HEK293 (cell line): ENCODE measurements around the gene TULP1.
A peak's percentile ranks its signal among the peaks of the same experiment; 100 is the strongest.

ENCODE experiments used
- CTCF ChIA-PET: fragments of 350-600 bp; formaldehyde crosslinking; extraction: SDS; loops from one replicate; lab custom pipeline; 2021; ENCODE audit warnings: antibody characterized with exemption; lab: Yijun Ruan, JAX
- POLR2A ChIA-PET: fragments of 300-600 bp; formaldehyde crosslinking; extraction: SDS; loops from one replicate; lab custom pipeline; 2020; ENCODE audit warnings: antibody characterized with exemption, inconsistent platforms; lab: Yijun Ruan, JAX
- H3K27ac ChIP-seq: fragments of 200-500 bp; sonication (Bioruptor generic); 2 replicates; pipeline ENCODE4 v1.5.1; 2014; ENCODE audit warnings: low read depth, low read length, control low read depth, inconsistent platforms; ENCODE audit errors: extremely low read depth
- H3K36me3 ChIP-seq, 2 experiments: fragments of 200-500 bp in 1 of 2; sonication (Bioruptor generic) in 1 of 2; 1 replicate in 1 of 2; 2 replicates in 1 of 2; pipeline ENCODE4 v1.5.1; 2014 to 2017; ENCODE audit warnings: inconsistent platforms in 2 of 2, low read length in 2 of 2; ENCODE audit not compliant: control insufficient read depth in 2 of 2, insufficient read depth in 1 of 2
- H3K4me1 ChIP-seq: fragments of 200-500 bp; sonication (Bioruptor generic); 2 replicates; pipeline ENCODE4 v1.5.1; 2014; ENCODE audit warnings: mild to moderate bottlenecking, low read length, inconsistent platforms; ENCODE audit not compliant: control insufficient read depth, insufficient read depth
- H3K4me3 ChIP-seq: 2 replicates; pipeline ENCODE4 v1.5.1; 2011; ENCODE audit warnings: low read depth, mild to moderate bottlenecking, control low read depth, low read length, moderate library complexity
- H3K9me3 ChIP-seq: fragments of 200-500 bp; sonication (Bioruptor generic); 2 replicates; pipeline ENCODE4 v1.5.1; 2014; ENCODE audit warnings: low read depth, low read length, inconsistent platforms; ENCODE audit not compliant: control insufficient read depth, insufficient read depth
- BCL6B ChIP-seq: fragments of 450-650 bp; formaldehyde crosslinking; IDR thresholded peaks from 2 replicates; pipeline ENCODE4 v1.5.1; 2017; ENCODE audit warnings: missing biosample characterization, missing genetic modification characterization
- CTCF ChIP-seq: fragments of 450-650 bp; formaldehyde crosslinking; IDR thresholded peaks from 2 replicates; pipeline ENCODE4 v1.5.1; 2016; ENCODE audit warnings: missing biosample characterization, missing genetic modification characterization
- GLIS2 ChIP-seq: fragments of 450-650 bp; formaldehyde crosslinking; IDR thresholded peaks from 2 replicates; pipeline ENCODE4 v1.5.1; 2016; ENCODE audit warnings: missing biosample characterization, missing genetic modification characterization
- SP2 ChIP-seq: fragments of 450-650 bp; formaldehyde crosslinking; IDR thresholded peaks from 2 replicates; pipeline ENCODE4 v1.5.1; 2016; ENCODE audit warnings: missing biosample characterization, missing genetic modification characterization
- ZBTB48 ChIP-seq: fragments of 450-650 bp; formaldehyde crosslinking; IDR thresholded peaks from 2 replicates; pipeline ENCODE4 v1.5.1; 2016; ENCODE audit warnings: missing biosample characterization, missing genetic modification characterization
- ZFP69B ChIP-seq: fragments of 450-650 bp; formaldehyde crosslinking; IDR thresholded peaks from 2 replicates; pipeline ENCODE4 v1.5.1; 2016; ENCODE audit warnings: missing biosample characterization, missing genetic modification characterization
- ZNF114 ChIP-seq: fragments of 450-650 bp; formaldehyde crosslinking; IDR thresholded peaks from 2 replicates; pipeline ENCODE4 v1.5.0; 2017; ENCODE audit warnings: missing biosample characterization, missing genetic modification characterization
- ZNF266 ChIP-seq: fragments of 450-650 bp; formaldehyde crosslinking; IDR thresholded peaks from 2 replicates; pipeline ENCODE4 v1.5.1; 2016; ENCODE audit warnings: missing biosample characterization, missing genetic modification characterization, low read depth
- ZNF398 ChIP-seq: fragments of 450-650 bp; formaldehyde crosslinking; IDR thresholded peaks from 2 replicates; pipeline ENCODE4 v1.5.1; 2017; ENCODE audit warnings: missing biosample characterization, missing genetic modification characterization
- ZNF416 ChIP-seq: fragments of 450-650 bp; formaldehyde crosslinking; IDR thresholded peaks from 2 replicates; pipeline ENCODE4 v1.5.1; 2016; ENCODE audit warnings: missing biosample characterization, missing genetic modification characterization
- ZNF501 ChIP-seq: fragments of 450-650 bp; formaldehyde crosslinking; IDR thresholded peaks from 2 replicates; pipeline ENCODE4 v1.5.1; 2016; ENCODE audit warnings: missing biosample characterization, missing genetic modification characterization
- ZNF544 ChIP-seq: fragments of 450-650 bp; formaldehyde crosslinking; IDR thresholded peaks from 2 replicates; pipeline ENCODE4 v1.5.0; 2017; ENCODE audit warnings: missing biosample characterization, missing genetic modification characterization
- ZNF558 ChIP-seq: fragments of 450-650 bp; formaldehyde crosslinking; IDR thresholded peaks from 2 replicates; pipeline ENCODE4 v1.5.1; 2016; ENCODE audit warnings: missing biosample characterization, missing genetic modification characterization
- ZNF623 ChIP-seq: fragments of 450-650 bp; formaldehyde crosslinking; IDR thresholded peaks from 2 replicates; pipeline ENCODE4 v1.5.1; 2016; ENCODE audit warnings: missing biosample characterization, missing genetic modification characterization
- ZNF692 ChIP-seq: fragments of 450-650 bp; formaldehyde crosslinking; IDR thresholded peaks from 2 replicates; pipeline ENCODE4 v1.5.1; 2016; ENCODE audit warnings: missing biosample characterization, missing genetic modification characterization
- ZNF701 ChIP-seq: fragments of 450-650 bp; formaldehyde crosslinking; IDR thresholded peaks from 2 replicates; pipeline ENCODE4 v1.5.1; 2016; ENCODE audit warnings: missing biosample characterization, missing genetic modification characterization
- ZNF768 ChIP-seq: fragments of 450-650 bp; formaldehyde crosslinking; IDR thresholded peaks from 2 replicates; pipeline ENCODE4 v1.5.1; 2018; ENCODE audit warnings: missing biosample characterization, mild to moderate bottlenecking, missing genetic modification characterization
- ZNF837 ChIP-seq: fragments of 450-650 bp; formaldehyde crosslinking; IDR thresholded peaks from 2 replicates; pipeline ENCODE4 v1.5.1; 2016; ENCODE audit warnings: missing biosample characterization, missing genetic modification characterization
- ZSCAN16 ChIP-seq: fragments of 450-650 bp; formaldehyde crosslinking; IDR thresholded peaks from 2 replicates; pipeline ENCODE4 v1.5.1; 2016; ENCODE audit warnings: missing biosample characterization, missing genetic modification characterization
- TF ChIP-seq, protein P1 (sequence below): fragments of 450-650 bp; formaldehyde crosslinking; IDR thresholded peaks from 2 replicates; pipeline ENCODE4 v1.5.1; 2016; ENCODE audit warnings: missing biosample characterization, missing genetic modification characterization
- TF ChIP-seq, protein P2 (sequence below): fragments of 450-650 bp; formaldehyde crosslinking; IDR thresholded peaks from 2 replicates; pipeline ENCODE4 v1.5.1; 2016; ENCODE audit warnings: missing biosample characterization, missing genetic modification characterization
- TF ChIP-seq, protein P3 (sequence below): fragments of 450-650 bp; formaldehyde crosslinking; IDR thresholded peaks from 2 replicates; pipeline ENCODE4 v1.5.1; 2016; ENCODE audit warnings: missing biosample characterization, missing genetic modification characterization

The TULP1 gene

GRCh38 chr6:35487658-35488516 is 24.8 kb downstream of the TULP1 start:
- Histone ChIP-seq H3K9me3 (no peaks in the 10 kb centered on the region), H3K36me3 (peaks cover 0 to 7% of the 10 kb centered on the region in 2 experiments; a peak in 1 of 3 replicates), H3K4me3 (no peak overlapping the region), H3K27ac (peak overlapping the region; percentile 20; the same call in 1 of the 2 replicates), H3K4me1 (peaks cover 21% of the 10 kb centered on the region)
- ChIA-PET POLR2A (interaction anchor here (0.7 to 15.4 kb wide), 3 partner anchors 8 to 16 kb away, joined by 3 to 198 read pairs (median 20); partner anchors contain the start of genes RPL10A and TEAD3), CTCF (interaction anchor here (0.5 to 1.2 kb wide), 6 partner anchors 9 to 96 kb away, joined by 3 to 8 read pairs (median 4); partner anchors contain the start of gene TEAD3)
- TF ChIP-seq ZNF692 (tag by site-specific recombination), result peak; percentile 65
- TF ChIP-seq ZNF837 (tag by site-specific recombination), result no peak
- peak; percentile 75 for TF ChIP-seq SP2 (tag by site-specific recombination)
- peak; percentile 56; the same call in 1 of the 2 replicates for TF ChIP-seq ZNF398
- no peak for TF ChIP-seq ZNF501 (tag by site-specific recombination)
- no peak for TF ChIP-seq BCL6B (tag by site-specific recombination)
- TF ChIP-seq ZNF558 (tag by site-specific recombination), result no peak
- TF ChIP-seq, protein P1, sequence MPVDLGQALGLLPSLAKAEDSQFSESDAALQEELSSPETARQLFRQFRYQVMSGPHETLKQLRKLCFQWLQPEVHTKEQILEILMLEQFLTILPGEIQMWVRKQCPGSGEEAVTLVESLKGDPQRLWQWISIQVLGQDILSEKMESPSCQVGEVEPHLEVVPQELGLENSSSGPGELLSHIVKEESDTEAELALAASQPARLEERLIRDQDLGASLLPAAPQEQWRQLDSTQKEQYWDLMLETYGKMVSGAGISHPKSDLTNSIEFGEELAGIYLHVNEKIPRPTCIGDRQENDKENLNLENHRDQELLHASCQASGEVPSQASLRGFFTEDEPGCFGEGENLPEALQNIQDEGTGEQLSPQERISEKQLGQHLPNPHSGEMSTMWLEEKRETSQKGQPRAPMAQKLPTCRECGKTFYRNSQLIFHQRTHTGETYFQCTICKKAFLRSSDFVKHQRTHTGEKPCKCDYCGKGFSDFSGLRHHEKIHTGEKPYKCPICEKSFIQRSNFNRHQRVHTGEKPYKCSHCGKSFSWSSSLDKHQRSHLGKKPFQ (tag by site-specific recombination), result no peak
- TF ChIP-seq ZNF768, result 0 out of 2 replicates have a peak, but pooled peaks have one; percentile 21
- TF ChIP-seq, protein P2, sequence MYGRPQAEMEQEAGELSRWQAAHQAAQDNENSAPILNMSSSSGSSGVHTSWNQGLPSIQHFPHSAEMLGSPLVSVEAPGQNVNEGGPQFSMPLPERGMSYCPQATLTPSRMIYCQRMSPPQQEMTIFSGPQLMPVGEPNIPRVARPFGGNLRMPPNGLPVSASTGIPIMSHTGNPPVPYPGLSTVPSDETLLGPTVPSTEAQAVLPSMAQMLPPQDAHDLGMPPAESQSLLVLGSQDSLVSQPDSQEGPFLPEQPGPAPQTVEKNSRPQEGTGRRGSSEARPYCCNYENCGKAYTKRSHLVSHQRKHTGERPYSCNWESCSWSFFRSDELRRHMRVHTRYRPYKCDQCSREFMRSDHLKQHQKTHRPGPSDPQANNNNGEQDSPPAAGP (tag by site-specific recombination), result peak; percentile 46
- no peak for TF ChIP-seq ZNF623 (tag by site-specific recombination)
- TF ChIP-seq ZBTB48 (tag by site-specific recombination), result peak; percentile 92
- no peak for TF ChIP-seq ZNF544
- TF ChIP-seq ZNF416, result no peak
- TF ChIP-seq ZNF266, result no peak
- TF ChIP-seq ZSCAN16 (tag by site-specific recombination), result peak; percentile 93
- TF ChIP-seq GLIS2 (tag by site-specific recombination), result peak; percentile 61
- no peak for TF ChIP-seq ZNF701 (tag by site-specific recombination)
- no peak for TF ChIP-seq ZNF114 (tag by site-specific recombination)
- TF ChIP-seq ZFP69B (tag by site-specific recombination), result 0 out of 2 replicates have a peak, but pooled peaks have one; percentile 31
- TF ChIP-seq CTCF (tag by site-specific recombination), result no peak; the same call in 1 of the 2 replicates
- TF ChIP-seq, protein P3, sequence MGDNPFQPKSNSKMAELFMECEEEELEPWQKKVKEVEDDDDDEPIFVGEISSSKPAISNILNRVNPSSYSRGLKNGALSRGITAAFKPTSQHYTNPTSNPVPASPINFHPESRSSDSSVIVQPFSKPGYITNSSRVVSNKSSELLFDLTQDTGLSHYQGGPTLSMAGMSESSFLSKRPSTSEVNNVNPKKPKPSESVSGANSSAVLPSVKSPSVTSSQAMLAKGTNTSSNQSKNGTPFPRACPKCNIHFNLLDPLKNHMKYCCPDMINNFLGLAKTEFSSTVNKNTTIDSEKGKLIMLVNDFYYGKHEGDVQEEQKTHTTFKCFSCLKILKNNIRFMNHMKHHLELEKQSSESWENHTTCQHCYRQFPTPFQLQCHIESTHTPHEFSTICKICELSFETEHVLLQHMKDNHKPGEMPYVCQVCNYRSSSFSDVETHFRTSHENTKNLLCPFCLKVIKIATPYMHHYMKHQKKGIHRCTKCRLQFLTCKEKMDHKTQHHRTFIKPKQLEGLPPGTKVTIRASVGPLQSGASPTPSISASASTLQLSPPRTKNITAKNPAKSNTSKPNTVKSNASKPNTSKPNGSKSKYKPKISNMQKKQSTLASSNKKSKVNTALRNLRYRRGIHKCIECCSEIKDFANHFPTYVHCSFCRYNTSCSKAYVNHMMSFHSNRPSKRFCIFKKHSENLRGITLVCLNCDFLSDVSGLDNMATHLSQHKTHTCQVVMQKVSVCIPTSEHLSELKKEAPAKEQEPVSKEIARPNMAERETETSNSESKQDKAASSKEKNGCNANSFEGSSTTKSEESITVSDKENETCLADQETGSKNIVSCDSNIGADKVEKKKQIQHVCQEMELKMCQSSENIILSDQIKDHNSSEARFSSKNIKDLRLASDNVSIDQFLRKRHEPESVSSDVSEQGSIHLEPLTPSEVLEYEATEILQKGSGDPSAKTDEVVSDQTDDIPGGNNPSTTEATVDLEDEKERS (tag by site-specific recombination), result no peak
